Spleen (tissue), 11 donors: ENCODE measurements around the gene LMCD1. TPM values are rescaled to one million over a fixed set of nuclear protein-coding genes. Genes with fewer than 3 reads are reported as not detected.

ENCODE experiments used
- DNase-seq: peaks from one replicate; pipeline ENCODE4 v3.0.0-alpha.2; 2020
- H3K27ac ChIP-seq, 8 donors: fragments of 200-600 bp; sonication (generic) in 7 of 8; 1 replicate in 4 of 8; 2 replicates in 4 of 8; pipeline versions ENCODE4 v1.5.0 to v1.8.0; 2016 to 2021; ENCODE audit warnings: inconsistent platforms in 4 of 8, mild to moderate bottlenecking in 4 of 8, moderate library complexity in 1 of 8
- H3K27me3 ChIP-seq, 7 donors: fragments of 200-600 bp; sonication (generic) in 6 of 7; replicated peaks in 1 of 7; 1 replicate in 4 of 7; 2 replicates in 3 of 7; pipeline versions ENCODE4 v1.5.0 to v1.8.0; 2016 to 2021; ENCODE audit warnings: inconsistent platforms in 3 of 7, mild to moderate bottlenecking in 1 of 7
- H3K36me3 ChIP-seq, 6 donors: fragments of 200-600 bp; sonication (generic) in 5 of 6; 1 replicate in 4 of 6; 2 replicates in 2 of 6; pipeline versions ENCODE4 v1.5.0 to v1.8.0; 2016 to 2021; ENCODE audit warnings: inconsistent platforms in 2 of 6
- H3K4me1 ChIP-seq, 6 donors: fragments of 200-600 bp; sonication (generic) in 5 of 6; 1 replicate in 3 of 6; 2 replicates in 3 of 6; pipeline versions ENCODE4 v1.5.0 to v1.8.0; 2016 to 2021; ENCODE audit warnings: inconsistent platforms in 3 of 6
- H3K4me3 ChIP-seq, 8 donors: fragments of 200-600 bp; sonication (generic) in 7 of 8; 1 replicate in 4 of 8; 2 replicates in 4 of 8; pipeline versions ENCODE4 v1.5.0 to v1.8.0; 2016 to 2021; ENCODE audit warnings: inconsistent platforms in 4 of 8, mild to moderate bottlenecking in 4 of 8, moderate library complexity in 2 of 8
- H3K9me3 ChIP-seq, 8 donors: fragments of 200-600 bp; sonication (generic) in 7 of 8; 1 replicate in 4 of 8; 2 replicates in 4 of 8; pipeline versions ENCODE4 v1.5.0 to v1.8.0; 2016 to 2021; ENCODE audit warnings: inconsistent platforms in 4 of 8
- CTCF ChIP-seq, 11 experiments: fragments of 200-600 bp in 7 of 11; fragments of 450-650 bp in 4 of 11; sonication (generic) in 4 of 11; IDR thresholded peaks in 8 of 11; conservative IDR thresholded peaks in 3 of 11; 1 replicate in 7 of 11; 2 replicates in 4 of 11; pipeline versions ENCODE4 v1.4.0 to v1.8.0; 2016 to 2021; ENCODE audit warnings: antibody characterized with exemption in 11 of 11, inconsistent platforms in 4 of 11, mild to moderate bottlenecking in 1 of 11
- POLR2A ChIP-seq, 3 donors: fragments of 450-650 bp; IDR thresholded peaks; one replicate each; pipeline ENCODE4 v1.5.1; 2017; ENCODE audit warnings: antibody characterized with exemption in 3 of 3, mild to moderate bottlenecking in 1 of 3
- POLR2AphosphoS5 ChIP-seq, 3 donors: sonication (generic); formaldehyde crosslinking; IDR thresholded peaks; one replicate each; pipeline ENCODE4 v1.5.1; 2017; ENCODE audit warnings: antibody characterized with exemption in 3 of 3
- WGBS, 5 donors: extraction: QIAGEN DNeasy Blood & Tissue Kit in 3 of 5; methylation state at CpG; one replicate each; pipeline versions ENCODE4 v1.1.5 to v1.1.7; 2013 to 2018; 5-methylcytosine and 5-hydroxymethylcytosine counted together
- intact Hi-C: fragments of 100-400 bp; cut with DNase I; formaldehyde crosslinking; loops from one replicate; pipeline ENCODE4 v1.15.0; 2023; ENCODE audit warnings: low total_unique reads
- polyA plus RNA-seq, 3 donors: library from polyadenylated mRNA; stranded (reverse); fragments of 200-250 nt; gene quantifications; one replicate each; pipeline ENCODE4 v1.2.1, GENCODE V29; 2013
- total RNA-seq, 7 donors: library from RNA; depleted of rRNA in 3 of 7; stranded (reverse); fragments of >200 nt in 3 of 7; fragmentation: NEBNext Ultra II Directional in 4 of 7; extraction: Animal tissue kit (Norgen Biotek cat#: 25700) in 4 of 7; gene quantifications; one replicate each; pipeline versions ENCODE4 v1.1.0 to v1.2.1, GENCODE V29; 2016 to 2021
- donor health status: healthy with polysubstance abuse.
- donor health status: DM: no; HTN: no; CAD: no; lungs with moderate emphysema.
- donor health status: DM: no; HTN: no; CAD: no.
- donor health status: Bipolar disorder and iron deficiency.
- donor health status: healthy.
- donor health status: DM: no; HTN: no; CAD: no.
- donor health status: DM: yes; HTN: yes; CAD: no.

Gene LMCD1
- total and polyA plus RNA-seq, 10 donors = 24.5 to 203 (median 78.7) TPM

- no peak for TF ChIP-seq CTCF (IDR thresholded peaks at IDR 0.05 in 8 of 11, conservative IDR thresholded peaks at IDR 0.05 in 3 of 11)
- no peak for TF ChIP-seq POLR2A (IDR thresholded peaks at IDR 0.05)
- no peak for TF ChIP-seq POLR2AphosphoS5 (IDR thresholded peaks at IDR 0.05)
- Histone ChIP-seq H3K27me3 (no peaks in the 10 kb centered on the region), H3K9me3 (no peaks in the 10 kb centered on the region), H3K4me1 (peaks cover 0 to 3% (median 0%) of the 10 kb centered on the region in 6 donors), H3K27ac (no peak overlapping the region), H3K36me3 (no peaks in the 10 kb centered on the region), H3K4me3 (no peak overlapping the region)
- intact Hi-C loops = no loop called here
- no peak for DNase-seq
- 64 to 87% (median 77%) methylated on average over 3 of the region's 3 CpGs for WGBS, 5 donors
Measured at GRCh38 chr3:8599146-8599545, 97.5 kb downstream of the LMCD1 start.

GRCh38 chr3:8600457-8600856 lies 98.8 kb downstream of the LMCD1 start:
- peaks cover 0 to 3% (median 0%) of the 10 kb centered on the region in 6 donors for H3K4me1 ChIP-seq
- no peak overlapping the region for H3K27ac ChIP-seq
- TF ChIP-seq CTCF (IDR thresholded peaks at IDR 0.05 in 8 of 11, conservative IDR thresholded peaks at IDR 0.05 in 3 of 11) (no peak), POLR2AphosphoS5 (IDR thresholded peaks at IDR 0.05) (no peak), POLR2A (IDR thresholded peaks at IDR 0.05) (no peak)
- no peaks in the 10 kb centered on the region for H3K27me3 ChIP-seq
- H3K9me3 ChIP-seq = no peaks in the 10 kb centered on the region
- intact Hi-C loops = no loop called here
- H3K4me3 ChIP-seq = no peak overlapping the region
- no peak for DNase-seq
- H3K36me3 ChIP-seq = no peaks in the 10 kb centered on the region

- intact Hi-C loops = no loop called here
- TF ChIP-seq POLR2AphosphoS5 (IDR thresholded peaks at IDR 0.05) (no peak), CTCF (IDR thresholded peaks at IDR 0.05 in 8 of 11, conservative IDR thresholded peaks at IDR 0.05 in 3 of 11) (no peak), POLR2A (IDR thresholded peaks at IDR 0.05) (no peak)
- 72 to 80% (median 75%) methylated on average over 9 of the region's 9 CpGs for WGBS, 5 donors
Measured at GRCh38 chr3:8603115-8603710, 101.6 kb downstream of the LMCD1 start.

GRCh38 chr3:8604006-8604405 lies 102.4 kb downstream of the LMCD1 start:
- intact Hi-C loops = no loop called here
- Histone ChIP-seq H3K4me1 (peaks cover 0 to 11% (median 6%) of the 10 kb centered on the region in 6 donors), H3K36me3 (no peaks in the 10 kb centered on the region), H3K27ac (no peak overlapping the region), H3K27me3 (no peaks in the 10 kb centered on the region), H3K9me3 (no peaks in the 10 kb centered on the region), H3K4me3 (no peak overlapping the region)
- TF ChIP-seq POLR2AphosphoS5 (IDR thresholded peaks at IDR 0.05) = no peak
- TF ChIP-seq CTCF (IDR thresholded peaks at IDR 0.05 in 8 of 11, conservative IDR thresholded peaks at IDR 0.05 in 3 of 11) = no peak
- no peak for TF ChIP-seq POLR2A (IDR thresholded peaks at IDR 0.05)
- WGBS, 5 donors = 84 to 94% (median 93%) methylated on average over 7 of the region's 7 CpGs
- no peak for DNase-seq

More at GRCh38 chr3:8603115-8603710, 101.6 kb downstream of the LMCD1 start:
- H3K36me3 ChIP-seq = no peaks in the 10 kb centered on the region
- peaks cover 0 to 11% (median 6%) of the 10 kb centered on the region in 6 donors for H3K4me1 ChIP-seq
- H3K27me3 ChIP-seq = no peaks in the 10 kb centered on the region
- H3K4me3 ChIP-seq = no peak overlapping the region
- H3K9me3 ChIP-seq = no peaks in the 10 kb centered on the region
- no peak for DNase-seq
- H3K27ac ChIP-seq = no peak overlapping the region
